Memory B cell (primary cell): Measurements from ENCODE around the gene ADAMTS10.
"Not testable (repeated sequence)": the region's sequence is repeated elsewhere in the genome, so short reads cannot be mapped to it uniquely, and the experiment has no call there.

Experiments used
- ATAC-seq: fragments of 150-1000 bp; cut with Tn5 transposase; 2 replicates; pipeline ENCODE4 v1.10.0; 2021; ENCODE audit warnings: low read depth, mild to moderate bottlenecking, moderate library complexity
- DNase-seq, 2 donors: peaks; one replicate each; pipeline ENCODE4 v3.0.0; 2022; ENCODE audit warnings: low spot score in 2 of 2
- H3K27ac Mint-ChIP-seq: one replicate; pipeline ENCODE4 v1.8.0; 2022; ENCODE audit warnings: mild to moderate bottlenecking, moderate library complexity, mixed read lengths
- H3K27me3 Mint-ChIP-seq: one replicate; pipeline ENCODE4 v1.8.0; 2022; ENCODE audit warnings: mixed read lengths
- H3K36me3 Mint-ChIP-seq: one replicate; pipeline ENCODE4 v1.8.0; 2022; ENCODE audit warnings: mild to moderate bottlenecking, mixed read lengths
- H3K4me1 Mint-ChIP-seq: one replicate; pipeline ENCODE4 v1.8.0; 2022; ENCODE audit warnings: mixed read lengths
- H3K4me3 Mint-ChIP-seq: one replicate; pipeline ENCODE4 v1.8.0; 2022; ENCODE audit warnings: mild to moderate bottlenecking, moderate library complexity, mixed read lengths
- H3K9me3 Mint-ChIP-seq: one replicate; pipeline ENCODE4 v1.8.0; 2022; ENCODE audit warnings: mixed read lengths

Gene ADAMTS10

DNA sequence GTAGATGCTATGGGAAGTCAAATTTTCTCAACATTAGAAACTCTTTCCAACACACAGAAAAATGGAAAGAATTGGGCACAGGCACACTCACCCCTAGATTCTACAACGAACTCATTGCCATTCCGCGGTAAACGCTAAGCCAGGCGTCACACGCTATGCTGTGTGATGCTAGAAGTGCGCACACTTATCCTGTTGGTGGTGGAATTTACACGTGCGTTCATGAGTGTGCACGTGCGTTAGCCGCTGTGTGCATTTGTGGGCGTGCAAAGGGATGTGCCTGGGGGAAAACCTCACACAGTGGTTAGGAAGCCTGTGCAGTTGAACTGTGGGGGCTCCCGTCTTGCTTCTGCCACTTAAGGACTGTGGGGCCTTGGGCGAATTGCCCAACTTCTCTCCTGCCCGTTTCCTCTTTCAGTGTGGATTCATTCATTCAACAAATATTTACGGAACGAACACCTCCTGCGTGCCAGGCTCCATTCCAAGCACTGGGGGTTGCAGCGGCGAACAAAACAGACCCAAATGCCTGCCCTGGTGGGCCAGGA lies 27.6 kb upstream of the ADAMTS10 start:
- DNase-seq (no peak), ATAC-seq (no peak)
- H3K4me1 Mint-ChIP-seq: no peaks in the 10 kb centered on the region
- peaks cover 4% of the 10 kb centered on the region for H3K36me3 Mint-ChIP-seq
- H3K27ac Mint-ChIP-seq: no peak overlapping the region
- peaks cover 19% of the 10 kb centered on the region for H3K27me3 Mint-ChIP-seq
- H3K9me3 Mint-ChIP-seq: peaks cover 2% of the 10 kb centered on the region
- no peak overlapping the region for H3K4me3 Mint-ChIP-seq

DNA sequence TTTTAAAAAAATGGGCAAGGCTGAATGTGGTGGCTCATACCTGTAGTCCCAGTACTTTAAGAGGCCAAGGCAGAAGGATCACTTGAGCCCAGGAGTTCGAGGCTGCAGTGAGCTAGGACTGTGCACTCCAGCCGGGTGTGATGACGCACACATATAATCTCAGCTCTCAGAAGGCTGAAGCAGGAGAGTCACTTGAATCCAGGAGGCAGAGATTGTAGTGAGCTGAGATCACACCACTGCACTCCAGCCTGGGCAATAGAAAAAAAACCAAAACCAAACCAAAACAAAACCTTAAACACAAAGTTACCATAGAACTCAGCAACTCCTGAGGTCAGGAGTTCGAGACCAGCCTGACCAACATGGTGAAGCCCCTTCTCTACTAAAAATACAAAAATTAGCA lies 26.6 kb upstream of the ADAMTS10 start:
- H3K27ac Mint-ChIP-seq, ATAC-seq, H3K36me3 Mint-ChIP-seq, H3K4me1 Mint-ChIP-seq, DNase-seq, H3K4me3 Mint-ChIP-seq, H3K9me3 Mint-ChIP-seq: not testable (repeated sequence)
- peaks cover 19% of the 10 kb centered on the region for H3K27me3 Mint-ChIP-seq

DNA sequence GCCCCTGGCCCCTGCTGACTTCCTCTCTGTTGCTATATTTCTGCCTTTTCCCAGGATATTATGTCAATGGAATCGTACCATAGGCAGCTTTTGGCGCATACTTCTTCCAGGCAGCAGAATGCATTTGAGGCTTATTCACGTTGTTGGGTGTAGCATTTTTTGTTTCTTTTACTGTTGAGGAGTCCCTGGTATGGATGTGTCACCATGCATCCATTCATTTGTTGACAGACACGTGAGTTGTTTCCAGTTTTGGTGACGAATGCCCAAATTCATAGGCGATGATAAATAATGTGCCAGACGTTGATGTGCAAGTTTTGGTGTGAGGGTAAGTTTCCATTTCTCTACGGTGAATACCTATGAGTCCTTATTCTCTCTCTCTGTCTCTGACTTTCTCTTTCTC lies 24.9 kb upstream of the ADAMTS10 start:
- peaks cover 4% of the 10 kb centered on the region for H3K36me3 Mint-ChIP-seq
- H3K27ac Mint-ChIP-seq: no peak overlapping the region
- DNase-seq (no peak), ATAC-seq (no peak)
- no peak overlapping the region for H3K4me3 Mint-ChIP-seq
- H3K9me3 Mint-ChIP-seq: peaks cover 2% of the 10 kb centered on the region
- peaks cover 17% of the 10 kb centered on the region for H3K27me3 Mint-ChIP-seq
- H3K4me1 Mint-ChIP-seq: no peaks in the 10 kb centered on the region

DNA sequence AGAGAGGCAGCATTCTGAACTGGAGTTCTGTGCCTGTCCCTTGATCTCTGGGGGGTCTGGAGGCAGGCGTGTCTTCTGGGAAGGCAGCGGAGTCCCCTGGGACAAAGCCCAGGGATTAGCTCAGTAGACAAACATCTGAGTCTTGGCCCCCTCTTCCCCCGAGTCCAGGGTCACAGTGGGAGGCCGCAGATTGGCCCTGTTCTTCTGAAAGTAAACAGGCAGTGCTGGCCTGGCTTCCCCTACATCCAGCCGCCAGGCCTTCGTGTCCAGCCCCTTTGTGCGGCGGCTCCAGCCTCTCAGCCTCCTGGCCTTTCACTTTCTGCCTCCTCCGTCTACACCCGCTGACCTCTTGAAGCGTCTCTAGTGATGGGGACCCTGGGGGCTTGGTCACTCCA lies 20.9 kb upstream of the ADAMTS10 start:
- peaks cover 6% of the 10 kb centered on the region for H3K9me3 Mint-ChIP-seq
- DNase-seq (no peak), ATAC-seq (no peak)
- peaks cover 10% of the 10 kb centered on the region for H3K27me3 Mint-ChIP-seq
- H3K4me3 Mint-ChIP-seq: no peak overlapping the region
- no peak overlapping the region for H3K27ac Mint-ChIP-seq
- H3K36me3 Mint-ChIP-seq: peaks cover 5% of the 10 kb centered on the region
- H3K4me1 Mint-ChIP-seq: no peaks in the 10 kb centered on the region

DNA sequence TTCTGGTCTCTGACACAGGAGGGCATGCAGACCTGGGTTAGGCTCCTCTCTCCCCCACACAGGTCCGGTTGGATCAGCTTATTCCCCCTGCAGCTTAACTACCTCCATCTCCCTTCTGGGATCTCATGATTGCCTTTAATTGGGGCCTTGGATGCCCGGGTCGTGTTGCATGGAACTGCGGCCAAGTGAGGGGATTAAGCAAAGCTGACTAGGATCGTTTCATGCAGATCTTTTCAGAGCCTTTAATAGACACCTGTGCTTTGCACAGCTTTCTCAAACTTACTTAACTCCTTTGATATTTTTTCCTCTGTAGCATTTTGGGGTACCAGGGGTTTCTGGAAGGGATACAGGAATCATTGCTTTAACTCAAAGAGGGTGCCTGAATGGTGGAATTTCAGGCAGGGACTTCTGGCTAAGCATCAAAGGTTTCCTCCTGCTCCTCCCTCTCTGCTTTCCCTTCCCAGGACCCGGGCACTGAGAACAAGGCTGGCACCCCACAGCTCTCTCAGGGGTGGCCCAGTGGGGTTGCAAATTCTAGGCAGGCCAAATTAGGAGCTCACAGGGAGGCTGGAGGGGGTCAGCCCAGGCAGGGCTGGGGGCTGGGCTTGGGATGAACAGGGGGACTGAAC lies 20.4 kb upstream of the ADAMTS10 start:
- Mint-ChIP-seq H3K27me3 (peaks cover 10% of the 10 kb centered on the region), H3K36me3 (peaks cover 5% of the 10 kb centered on the region), H3K4me3 (no peak overlapping the region), H3K9me3 (peaks cover 6% of the 10 kb centered on the region), H3K4me1 (no peaks in the 10 kb centered on the region), H3K27ac (no peak overlapping the region)
- no peak for DNase-seq
- ATAC-seq: no peak

DNA sequence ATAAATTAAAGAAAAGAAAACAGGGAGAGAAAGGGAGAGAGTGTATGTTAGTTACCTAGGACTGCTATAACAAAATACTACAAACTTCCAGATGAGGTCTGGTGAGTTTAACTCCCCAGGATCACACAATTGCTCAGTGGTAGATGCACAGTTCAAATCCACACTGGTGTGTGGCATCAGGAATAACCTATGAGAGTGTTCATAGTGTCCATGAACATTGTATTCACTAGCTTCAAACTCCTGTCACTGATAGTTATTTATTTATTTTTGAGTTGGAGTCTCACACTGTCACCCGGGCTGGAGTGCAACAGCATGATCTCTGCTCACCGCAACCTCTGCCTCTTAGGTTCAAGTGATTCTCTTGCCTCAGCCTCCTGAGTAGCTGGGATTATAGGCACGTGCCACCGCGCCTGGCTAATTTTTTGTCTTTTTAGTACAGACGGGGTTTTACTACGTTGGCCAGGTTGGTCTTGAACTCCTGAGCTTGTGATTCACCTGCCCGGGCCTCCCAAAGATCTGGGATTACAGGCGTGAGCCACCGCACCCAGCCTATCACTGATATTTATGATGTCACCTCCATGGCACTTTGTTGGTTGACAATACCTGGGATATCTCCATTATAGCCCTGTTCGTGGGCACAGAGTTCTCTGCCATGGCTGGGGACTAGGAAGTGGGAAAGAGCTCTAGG lies 19.6 kb upstream of the ADAMTS10 start, which contains the start of gene NFILZ:
Gene NFILZ, plus strand, starts transcription at position 638 of the 688 bp plus-strand sequence. CDS start 46,133 bp downstream, outside the sequence.
- H3K27ac Mint-ChIP-seq: no peak within 1 kb of the TSS
- DNase-seq: no peak
- H3K9me3 Mint-ChIP-seq: peaks cover 6% of the 10 kb centered on the region
- H3K4me1 Mint-ChIP-seq: no peaks in the 10 kb centered on the region
- no peak within 1 kb of the TSS for H3K4me3 Mint-ChIP-seq
- peaks cover 5% of the 10 kb centered on the region for H3K36me3 Mint-ChIP-seq
- peaks cover 7% of the 10 kb centered on the region for H3K27me3 Mint-ChIP-seq
- ATAC-seq: no peak

DNA sequence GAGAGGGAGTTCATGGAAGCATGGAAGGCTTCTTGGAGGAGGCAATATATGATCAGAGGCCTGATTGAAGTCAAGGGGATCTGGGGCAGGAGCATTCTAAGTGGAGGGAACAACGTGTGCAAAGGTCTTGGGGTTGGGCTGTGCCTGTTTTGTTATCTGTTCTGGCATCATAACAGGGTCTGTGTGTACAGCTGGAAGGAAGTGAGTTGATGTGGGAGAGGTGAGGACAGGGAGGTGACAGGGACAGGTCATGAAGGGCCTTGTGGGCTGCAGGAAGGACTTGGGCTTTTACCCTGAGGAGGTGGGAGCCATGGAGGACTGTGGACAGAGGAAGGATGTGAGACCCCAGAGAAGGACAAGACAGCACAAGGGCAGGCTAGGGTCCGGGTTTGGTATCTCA lies 18.7 kb upstream of the ADAMTS10 start:
- Mint-ChIP-seq H3K9me3 (peaks cover 6% of the 10 kb centered on the region), H3K4me1 (no peaks in the 10 kb centered on the region), H3K4me3 (no peak overlapping the region), H3K27ac (no peak overlapping the region), H3K27me3 (peaks cover 8% of the 10 kb centered on the region), H3K36me3 (peaks cover 5% of the 10 kb centered on the region)
- ATAC-seq (no peak), DNase-seq (no peak)

DNA sequence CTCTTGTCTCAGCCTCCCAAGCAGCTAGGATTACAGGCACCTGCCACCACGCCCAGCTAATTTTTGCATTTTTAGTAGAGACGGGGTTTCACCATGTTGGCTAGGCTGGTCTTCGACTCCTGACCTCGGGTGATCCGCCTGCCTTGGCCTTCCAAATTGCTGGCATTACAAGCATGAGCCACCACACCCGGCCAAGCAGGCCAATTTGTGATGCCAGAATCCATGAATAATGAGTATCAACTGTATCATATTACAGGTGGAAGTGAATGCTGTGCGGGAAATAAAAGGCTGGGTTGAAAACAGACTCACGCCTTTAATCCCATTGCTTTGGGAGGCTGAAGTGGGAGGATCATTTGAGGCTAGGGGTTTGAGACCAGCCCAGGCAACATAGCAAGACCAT lies 16.3 kb upstream of the ADAMTS10 start:
- ATAC-seq (no peak), DNase-seq (no peak)
- peaks cover 4% of the 10 kb centered on the region for H3K9me3 Mint-ChIP-seq
- H3K36me3 Mint-ChIP-seq: peaks cover 4% of the 10 kb centered on the region
- no peaks in the 10 kb centered on the region for H3K4me1 Mint-ChIP-seq
- H3K27me3 Mint-ChIP-seq: peaks cover 7% of the 10 kb centered on the region
- no peak overlapping the region for H3K27ac Mint-ChIP-seq
- no peak overlapping the region for H3K4me3 Mint-ChIP-seq

DNA sequence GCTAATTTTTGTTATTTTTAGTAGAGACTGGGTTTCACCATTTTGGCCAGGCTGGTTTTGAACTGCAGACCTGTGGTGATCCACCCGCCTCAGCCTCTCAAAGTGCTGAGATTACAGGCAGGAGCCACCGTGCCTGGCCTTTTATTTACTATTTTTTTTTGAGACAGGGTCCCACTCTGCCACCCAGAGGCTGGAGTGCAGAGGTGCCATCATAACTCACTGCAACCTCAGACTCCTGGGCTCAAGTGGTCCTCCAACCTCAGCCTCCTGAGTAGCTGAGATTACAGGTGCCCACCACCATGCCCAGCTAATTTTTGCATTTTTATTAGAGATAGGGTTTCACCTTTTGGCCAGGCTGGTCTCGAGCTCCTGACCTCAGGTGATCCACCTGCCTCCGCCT lies 12.4 kb upstream of the ADAMTS10 start:
- H3K36me3 Mint-ChIP-seq, H3K27ac Mint-ChIP-seq, ATAC-seq, H3K4me1 Mint-ChIP-seq, DNase-seq, H3K9me3 Mint-ChIP-seq, H3K4me3 Mint-ChIP-seq: not testable (repeated sequence)
- H3K27me3 Mint-ChIP-seq: peaks cover 12% of the 10 kb centered on the region

DNA sequence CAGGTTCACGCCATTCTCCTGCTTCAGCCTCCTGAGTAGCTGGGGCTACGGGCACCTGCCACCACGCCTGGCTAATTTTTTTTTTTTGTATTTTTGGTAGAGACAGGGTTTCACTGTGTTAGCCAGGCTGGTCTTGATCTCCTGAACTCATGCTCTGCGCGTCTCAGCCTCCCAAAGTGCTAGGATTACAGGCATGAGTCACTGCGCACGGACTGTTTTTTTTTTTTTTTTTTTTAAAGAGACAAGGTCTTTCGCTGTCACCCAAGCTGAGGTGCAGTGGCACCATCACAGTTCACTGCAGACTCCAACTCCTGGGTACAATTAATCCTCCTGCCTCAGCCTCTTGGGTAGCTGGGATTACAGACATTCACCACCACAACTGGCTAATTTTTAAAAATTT lies 8.2 kb upstream of the ADAMTS10 start:
- no peaks in the 10 kb centered on the region for H3K4me1 Mint-ChIP-seq
- no peak overlapping the region for H3K27ac Mint-ChIP-seq
- DNase-seq (no peak), ATAC-seq (no peak)
- peaks cover 15% of the 10 kb centered on the region for H3K27me3 Mint-ChIP-seq
- no peak overlapping the region for H3K4me3 Mint-ChIP-seq
- no peaks in the 10 kb centered on the region for H3K36me3 Mint-ChIP-seq
- peaks cover 1% of the 10 kb centered on the region for H3K9me3 Mint-ChIP-seq

DNA sequence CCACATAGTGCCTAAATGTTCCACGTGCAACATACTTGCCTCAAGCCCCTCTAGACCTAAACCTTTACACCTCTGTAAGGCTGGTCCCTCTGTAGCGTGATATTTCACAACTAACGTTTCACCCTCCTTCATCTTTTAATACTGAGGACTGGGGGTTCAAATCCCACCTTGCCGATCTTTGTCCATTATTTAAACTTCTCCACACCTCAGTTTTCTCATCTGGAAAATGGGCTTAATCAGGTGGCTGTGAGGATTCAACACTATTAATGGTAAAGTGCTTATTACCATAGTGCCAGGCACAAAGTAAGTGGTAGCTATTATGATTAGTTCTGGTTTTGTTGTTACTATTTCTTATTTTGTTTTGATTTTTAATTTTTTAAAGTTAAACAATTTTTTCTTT lies 7.5 kb upstream of the ADAMTS10 start:
- no peak for ATAC-seq
- H3K4me3 Mint-ChIP-seq: no peak overlapping the region

DNA sequence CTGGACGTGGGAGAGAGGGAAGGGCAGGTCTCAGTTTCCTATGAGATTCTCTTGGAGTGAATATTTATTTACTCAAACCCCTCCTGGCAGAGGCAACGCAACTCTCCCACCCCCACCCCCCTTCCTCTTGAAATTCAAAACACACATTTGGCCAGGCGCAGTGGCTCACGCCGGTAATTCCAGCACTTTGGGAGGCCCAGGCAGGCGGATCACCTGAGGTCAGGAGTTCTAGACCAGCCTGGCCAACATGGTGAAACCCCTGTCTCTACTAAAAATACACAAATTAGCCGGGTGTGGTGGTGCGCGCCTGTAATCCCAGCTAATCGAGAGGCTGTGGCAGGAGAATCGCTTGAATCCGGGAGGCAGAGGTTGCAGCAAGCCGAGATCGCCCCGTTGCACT lies 6.8 kb upstream of the ADAMTS10 start:
- H3K9me3 Mint-ChIP-seq, H3K4me3 Mint-ChIP-seq, ATAC-seq, H3K27ac Mint-ChIP-seq, DNase-seq, H3K4me1 Mint-ChIP-seq, H3K36me3 Mint-ChIP-seq: not testable (repeated sequence)
- H3K27me3 Mint-ChIP-seq: peaks cover 16% of the 10 kb centered on the region

More for the DNA sequence above, 7.5 kb upstream of the ADAMTS10 start:
- Mint-ChIP-seq H3K27ac (no peak overlapping the region), H3K9me3 (peaks cover 1% of the 10 kb centered on the region), H3K4me1 (no peaks in the 10 kb centered on the region), H3K27me3 (peaks cover 16% of the 10 kb centered on the region), H3K36me3 (no peaks in the 10 kb centered on the region)
- no peak for DNase-seq

DNA sequence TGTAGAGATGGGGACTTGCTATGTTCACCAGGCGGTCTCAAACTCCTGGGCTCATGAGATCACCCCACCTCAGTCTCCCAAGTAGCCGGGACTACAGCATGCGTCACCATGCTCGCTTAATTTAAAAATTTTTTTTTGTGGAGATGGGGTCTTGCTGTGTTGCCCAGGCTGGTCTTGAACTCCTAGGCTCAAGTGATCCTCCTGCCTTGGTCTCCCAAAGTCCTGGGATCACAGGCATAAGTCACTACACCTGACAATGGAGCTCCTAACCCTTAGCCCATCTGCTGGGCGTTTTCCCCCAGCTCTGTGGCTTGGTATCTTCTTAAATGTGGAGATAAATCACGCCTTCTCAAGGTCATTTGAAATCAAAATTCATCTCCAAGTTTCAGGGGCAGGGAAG lies 6.3 kb upstream of the ADAMTS10 start:
- no peaks in the 10 kb centered on the region for H3K4me1 Mint-ChIP-seq
- peaks cover 16% of the 10 kb centered on the region for H3K27me3 Mint-ChIP-seq
- DNase-seq: no peak
- no peak overlapping the region for H3K27ac Mint-ChIP-seq
- H3K4me3 Mint-ChIP-seq: no peak overlapping the region
- peaks cover 1% of the 10 kb centered on the region for H3K9me3 Mint-ChIP-seq
- ATAC-seq: no peak
- no peaks in the 10 kb centered on the region for H3K36me3 Mint-ChIP-seq

DNA sequence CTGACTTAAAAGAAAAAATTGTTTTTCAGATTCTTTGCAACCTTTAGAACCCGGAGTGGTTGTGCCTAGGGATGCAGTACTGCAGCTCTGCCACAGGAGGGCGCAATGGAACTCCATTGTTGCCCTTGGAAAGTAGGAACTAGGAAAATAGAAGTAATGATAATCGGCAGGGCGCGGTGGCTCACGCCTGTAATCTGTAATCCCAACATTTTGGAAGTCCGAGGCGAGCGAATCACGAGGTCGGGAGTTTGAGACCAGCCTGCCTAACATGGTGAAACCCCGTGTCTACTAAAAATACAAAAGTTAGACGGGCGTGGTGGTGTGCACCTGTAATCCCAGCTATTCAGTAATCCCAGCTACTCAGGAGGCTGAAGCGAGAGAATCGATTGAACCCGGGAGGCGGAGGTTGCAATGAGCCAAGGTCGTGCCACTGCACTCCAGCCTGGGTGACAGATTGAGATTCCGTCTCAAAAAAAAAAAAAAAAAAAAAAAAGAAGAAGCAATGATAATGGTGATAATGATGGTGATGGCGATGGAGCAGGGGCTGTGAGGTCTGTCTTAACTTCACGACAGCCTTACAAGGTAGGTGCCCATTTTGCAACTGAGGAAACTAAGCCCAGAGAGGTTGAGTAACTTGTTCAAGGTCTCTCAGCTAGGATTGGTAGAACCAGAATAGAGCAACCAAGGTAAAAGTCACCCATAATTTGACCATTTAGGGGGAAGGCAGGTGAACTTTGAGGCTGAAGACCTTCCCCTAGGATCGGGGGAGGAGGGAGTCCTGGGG lies 5.5 kb upstream of the ADAMTS10 start:
- DNase-seq: no peak
- Mint-ChIP-seq H3K4me3 (no peak overlapping the region), H3K27me3 (peaks cover 15% of the 10 kb centered on the region), H3K27ac (no peak overlapping the region), H3K4me1 (no peaks in the 10 kb centered on the region), H3K36me3 (no peaks in the 10 kb centered on the region), H3K9me3 (peaks cover 1% of the 10 kb centered on the region)
- no peak for ATAC-seq
